HEK293T (cell line): ENCODE results near the gene PTPN2.

Source experiments
- ARNT ChIP-seq: fragments of 450-650 bp; IDR thresholded peaks from 2 replicates; pipeline ENCODE4 v1.6.1; 2017; ENCODE audit warnings: mild to moderate bottlenecking
- BHLHE40 ChIP-seq: fragments of 450-650 bp; IDR thresholded peaks from 2 replicates; pipeline ENCODE4 v1.6.1; 2016; ENCODE audit warnings: mild to moderate bottlenecking, moderate library complexity, borderline replicate concordance
- ELF4 ChIP-seq: fragments of 450-650 bp; IDR thresholded peaks from 2 replicates; pipeline ENCODE4 v1.6.1; 2017; ENCODE audit warnings: antibody characterized with exemption
- FOXA1 ChIP-seq: fragments of 450-650 bp; IDR thresholded peaks from 2 replicates; pipeline ENCODE4 v1.6.1; 2016; ENCODE audit warnings: mild to moderate bottlenecking
- FOXK2 ChIP-seq: fragments of 450-650 bp; IDR thresholded peaks from 2 replicates; pipeline ENCODE4 v1.6.1; 2016; ENCODE audit warnings: mild to moderate bottlenecking
- FOXM1 ChIP-seq: fragments of 450-650 bp; IDR thresholded peaks from 2 replicates; pipeline ENCODE4 v1.6.1; 2017; ENCODE audit warnings: mild to moderate bottlenecking, borderline replicate concordance
- L3MBTL2 ChIP-seq: fragments of 450-650 bp; conservative IDR thresholded peaks from 2 replicates; pipeline ENCODE4 v1.6.1; 2016; ENCODE audit warnings: mild to moderate bottlenecking
- NFRKB ChIP-seq: fragments of 450-650 bp; IDR thresholded peaks from 2 replicates; pipeline ENCODE4 v1.6.1; 2016; ENCODE audit warnings: mild to moderate bottlenecking, moderate library complexity
- SP1 ChIP-seq: fragments of 450-650 bp; IDR thresholded peaks from 2 replicates; pipeline ENCODE4 v1.6.1; 2017
- SUZ12 ChIP-seq: fragments of 450-650 bp; IDR thresholded peaks from 2 replicates; pipeline ENCODE4 v1.6.1; 2016; ENCODE audit warnings: mild to moderate bottlenecking
- TARDBP ChIP-seq: fragments of 450-650 bp; IDR thresholded peaks from 2 replicates; pipeline ENCODE4 v1.6.1; 2016
- ZNF384 ChIP-seq: fragments of 450-650 bp; IDR thresholded peaks from 2 replicates; pipeline ENCODE4 v1.6.1; 2016
- TF ChIP-seq, protein P1 (sequence below): fragments of 450-650 bp; IDR thresholded peaks from 2 replicates; pipeline ENCODE4 v1.6.1; 2016

DNA sequence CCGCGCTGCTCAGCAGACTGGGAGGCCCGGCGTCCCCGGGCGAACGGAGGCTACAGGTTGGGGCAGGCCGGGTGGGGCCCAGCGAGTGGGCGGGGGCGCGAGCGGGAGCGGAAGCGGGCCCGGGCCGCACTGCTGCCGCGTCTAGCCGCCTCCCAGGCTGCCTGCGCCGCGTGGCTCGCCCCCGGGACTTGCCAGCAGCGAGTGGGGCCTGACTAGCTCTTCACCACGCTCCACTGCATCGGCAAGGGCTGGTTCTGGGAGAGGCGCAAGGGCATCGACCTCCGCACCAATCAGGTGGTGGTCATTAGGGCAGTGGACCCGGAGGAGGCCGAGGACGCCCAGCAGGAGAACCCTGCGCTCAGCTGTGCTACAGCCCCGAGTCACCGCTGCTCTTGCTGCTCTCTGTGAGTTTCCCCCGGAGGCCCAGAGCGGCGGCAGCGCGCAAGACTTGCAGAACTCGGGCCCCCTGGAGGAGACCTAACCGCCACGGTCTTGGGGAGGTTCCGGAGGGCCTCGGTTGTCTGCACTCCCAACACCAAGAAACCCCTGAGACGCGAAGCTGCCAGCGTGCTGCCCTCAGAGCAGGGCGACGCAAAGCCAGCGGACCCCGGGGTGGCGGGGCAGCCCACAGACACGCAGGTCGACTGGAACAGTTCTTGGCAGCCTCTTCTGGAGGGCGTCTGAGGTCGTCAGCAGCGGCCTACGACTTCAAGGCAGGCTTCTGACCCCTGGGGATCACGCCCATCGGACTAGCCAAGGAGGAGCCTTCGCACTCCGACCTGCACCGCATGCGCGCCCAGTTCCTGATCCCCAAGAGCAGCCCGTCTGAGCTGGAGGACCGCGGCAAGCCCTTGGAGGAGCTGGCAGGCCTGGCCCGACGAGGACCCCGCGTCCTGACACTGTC lies 27.2 kb upstream of the PTPN2 start:
- no peak for TF ChIP-seq BHLHE40
- TF ChIP-seq SUZ12, result no peak
- no peak for TF ChIP-seq ARNT
- no peak for TF ChIP-seq NFRKB
- TF ChIP-seq FOXA1, result no peak
- no peak for TF ChIP-seq ZNF384
- no peak for TF ChIP-seq TARDBP
- TF ChIP-seq SP1, result no peak
- no peak for TF ChIP-seq FOXK2
- TF ChIP-seq, protein P1, sequence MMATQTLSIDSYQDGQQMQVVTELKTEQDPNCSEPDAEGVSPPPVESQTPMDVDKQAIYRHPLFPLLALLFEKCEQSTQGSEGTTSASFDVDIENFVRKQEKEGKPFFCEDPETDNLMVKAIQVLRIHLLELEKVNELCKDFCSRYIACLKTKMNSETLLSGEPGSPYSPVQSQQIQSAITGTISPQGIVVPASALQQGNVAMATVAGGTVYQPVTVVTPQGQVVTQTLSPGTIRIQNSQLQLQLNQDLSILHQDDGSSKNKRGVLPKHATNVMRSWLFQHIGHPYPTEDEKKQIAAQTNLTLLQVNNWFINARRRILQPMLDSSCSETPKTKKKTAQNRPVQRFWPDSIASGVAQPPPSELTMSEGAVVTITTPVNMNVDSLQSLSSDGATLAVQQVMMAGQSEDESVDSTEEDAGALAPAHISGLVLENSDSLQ, result no peak
- TF ChIP-seq L3MBTL2, result no peak
- TF ChIP-seq FOXM1, result no peak
- no peak for TF ChIP-seq ELF4
